Mucosa of gallbladder (tissue), 1 donor: ENCODE measurements around the gene TOX3. TPM values are rescaled to one million over a fixed set of nuclear protein-coding genes. Genes with fewer than 3 reads are reported as not detected.

Source experiments
- DNase-seq: peaks from one replicate; pipeline ENCODE4 v3.0.0-alpha.2; 2020; ENCODE audit warnings: low spot score
- total RNA-seq: library from RNA; stranded (reverse); gene quantifications from one replicate; pipeline ENCODE4 v1.2.1, GENCODE V29; 2021
- donor health status: DM: no; HTN: no; CAD: no.

Gene TOX3
- total RNA-seq, 1 donor from 2014 or later: 38.8 TPM

- DNase-seq: no peak
Observed at GRCh38 chr16:52398021-52398420, 148.9 kb downstream of the TOX3 start.

- no peak for DNase-seq
Observed at GRCh38 chr16:52393448-52393847, 153.5 kb downstream of the TOX3 start.

- DNase-seq: no peak
Observed at GRCh38 chr16:52389045-52389444, 157.9 kb downstream of the TOX3 start.
